HCT116 (cell line): ENCODE data around the gene PIP4K2A. TPM values are rescaled to one million over a fixed set of nuclear protein-coding genes. Genes with fewer than 3 reads are reported as not detected.

ENCODE experiments used
- ATAC-seq: fragments of 200-7000 bp; cut with Tn5 transposase; 2 replicates; pipeline ENCODE4 v1.9.1; 2020; ENCODE audit warnings: mild to moderate bottlenecking, moderate library complexity
- BruUV-seq: library from RNA; stranded (reverse); fragments of 400-500 nt; replicated peaks from 2 replicates; lab custom pipeline; 2021; lab: Mats Ljungman, UMichigan
- CTCF ChIA-PET: fragments of 300-600 bp; sonication (Branson Sonifier 250); formaldehyde crosslinking; loops from one replicate; lab custom pipeline; 2021; ENCODE audit warnings: antibody characterized with exemption; lab: Charles Lee
- POLR2A ChIA-PET: fragments of 300-600, 350-600 bp; sonication (Branson Sonifier 250); formaldehyde crosslinking; loops from one replicate; lab custom pipeline; 2021; ENCODE audit warnings: antibody characterized with exemption; lab: Charles Lee
- RAD21 ChIA-PET, 2 experiments: fragments of 300-600 bp; sonication (Branson Sonifier 250); formaldehyde crosslinking; loops; one replicate each; lab custom pipeline; 2023; ENCODE audit warnings: low total read pairs in 2 of 2; ENCODE audit not compliant: uncharacterized antibody in 2 of 2, unreplicated experiment in 2 of 2, low non-redundant PET in 1 of 2; lab: Charles Lee
- DNase-seq: peaks from one replicate; pipeline ENCODE4 v3.0.0-alpha.2; 2010; ENCODE audit warnings: low read depth, low spot score
- H2AFZ ChIP-seq: fragments of 200-600 bp; shearing (Covaris generic), sonication (generic); 2 replicates; pipeline ENCODE4 v1.6.1; 2017; ENCODE audit warnings: low read depth, mixed run types, mixed read lengths, antibody characterized with exemption, low read length; ENCODE audit not compliant: poor library complexity, severe bottlenecking
- H3K27ac ChIP-seq: 2 replicates; pipeline ENCODE4 v1.5.1; 2012; ENCODE audit warnings: low read depth, low read length
- H3K27me3 ChIP-seq: fragments of 200-600 bp; sonication (generic); 2 replicates; pipeline ENCODE4 v1.6.1; 2016; ENCODE audit warnings: mixed run types, low read length, mixed read lengths; ENCODE audit not compliant: insufficient read depth
- H3K36me3 ChIP-seq, 2 experiments: fragments of 200-500 bp in 1 of 2; fragments of 200-600 bp in 1 of 2; sonication (Bioruptor generic) in 1 of 2; sonication (generic) in 1 of 2; 2 replicates each; pipeline versions ENCODE4 v1.5.1 to v1.6.1; 2014 to 2016; ENCODE audit warnings: low read length in 2 of 2, inconsistent platforms in 1 of 2, mixed read lengths in 1 of 2, mixed run types in 1 of 2; ENCODE audit not compliant: insufficient read depth in 2 of 2, control insufficient read depth in 1 of 2
- H3K4me1 ChIP-seq, 2 experiments: fragments of 200-600 bp in 1 of 2; sonication (generic) in 1 of 2; 2 replicates each; pipeline versions ENCODE4 v1.5.1 to v1.6.1; 2012 to 2017; ENCODE audit warnings: low read length in 2 of 2, inconsistent platforms in 1 of 2, mild to moderate bottlenecking in 1 of 2, mixed read lengths in 1 of 2, mixed run types in 1 of 2, moderate library complexity in 1 of 2; ENCODE audit not compliant: insufficient read depth in 2 of 2, control insufficient read depth in 1 of 2
- H3K4me2 ChIP-seq: fragments of 200-600 bp; sonication (generic); 2 replicates; pipeline ENCODE4 v1.6.1; 2017; ENCODE audit warnings: mixed run types, low read length, mixed read lengths
- H3K4me3 ChIP-seq, 2 experiments: fragments of 200-600 bp in 1 of 2; sonication (generic) in 1 of 2; replicated peaks in 1 of 2; 2 replicates each; pipeline ENCODE4 v1.5.1; 2011 to 2016; ENCODE audit warnings: low read length in 2 of 2, control low read depth in 1 of 2, low read depth in 1 of 2, mild to moderate bottlenecking in 1 of 2, mixed read lengths in 1 of 2, mixed run types in 1 of 2
- H3K79me2 ChIP-seq: fragments of 200-600 bp; sonication (generic); 2 replicates; pipeline ENCODE4 v1.6.1; 2017; ENCODE audit warnings: mild to moderate bottlenecking, mixed run types, low read length, moderate library complexity, mixed read lengths; ENCODE audit not compliant: insufficient read depth
- H3K9ac ChIP-seq: fragments of 200-600 bp; sonication (generic); 2 replicates; pipeline ENCODE4 v1.6.1; 2016; ENCODE audit warnings: low read length, mixed read lengths
- H3K9me2 ChIP-seq: fragments of 200-600 bp; sonication (generic), shearing (Covaris generic); 2 replicates; pipeline ENCODE4 v1.6.1; 2017; ENCODE audit warnings: mixed run types, mild to moderate bottlenecking, moderate library complexity; ENCODE audit not compliant: insufficient read depth
- H3K9me3 ChIP-seq, 2 experiments: fragments of 200-500 bp in 1 of 2; fragments of 200-600 bp in 1 of 2; sonication (Bioruptor generic) in 1 of 2; sonication (generic) in 1 of 2; 2 replicates each; pipeline ENCODE4 v1.6.1; 2014 to 2017; ENCODE audit warnings: low read length in 2 of 2, mixed read lengths in 2 of 2, inconsistent platforms in 1 of 2, low read depth in 1 of 2, mild to moderate bottlenecking in 1 of 2, mixed run types in 1 of 2, moderate library complexity in 1 of 2; ENCODE audit not compliant: control insufficient read depth in 1 of 2, insufficient read depth in 1 of 2
- H4K20me1 ChIP-seq: fragments of 200-600 bp; sonication (generic), shearing (Covaris generic); 2 replicates; pipeline ENCODE4 v1.6.1; 2017; ENCODE audit warnings: mixed run types, mild to moderate bottlenecking, moderate library complexity; ENCODE audit not compliant: insufficient read depth
- CBX3 ChIP-seq: IDR thresholded peaks from 2 replicates; pipeline ENCODE4 v1.6.1; 2012; ENCODE audit warnings: low read depth
- EGR1 ChIP-seq: IDR thresholded peaks from 2 replicates; pipeline ENCODE4 v1.6.1; 2012; ENCODE audit warnings: low read depth
- FOSL1 ChIP-seq: IDR thresholded peaks from 2 replicates; pipeline ENCODE4 v1.6.1; 2012; ENCODE audit warnings: low read depth
- POLR2A ChIP-seq: IDR thresholded peaks from 2 replicates; pipeline ENCODE4 v1.7.0; 2011; ENCODE audit warnings: borderline replicate concordance; ENCODE audit not compliant: insufficient read depth, insufficient read length; ENCODE audit errors: extremely low read depth
- SRF ChIP-seq: IDR thresholded peaks from 2 replicates; pipeline ENCODE4 v1.6.1; 2012; ENCODE audit warnings: low read depth
- intact Hi-C: fragments of 100-400 bp; cut with micrococcal nuclease; formaldehyde crosslinking; loops from 2 replicates; pipeline ENCODE4 v1.10.0; 2022
- total RNA-seq: library from RNA; stranded (reverse); gene quantifications from one replicate; pipeline ENCODE4 v1.2.1, GENCODE V29; 2021; ENCODE audit not compliant: unreplicated experiment
- TF ChIP-seq, protein P1 (sequence below), 3 experiments: fragments of 200-600 bp in 1 of 3; sonication (generic) in 1 of 3; IDR thresholded peaks in 2 of 3; conservative IDR thresholded peaks in 1 of 3; 2 replicates each; pipeline ENCODE4 v1.5.1; 2012 to 2017; ENCODE audit warnings: low read depth in 2 of 3, low read length in 2 of 3, antibody characterized with exemption in 1 of 3, borderline replicate concordance in 1 of 3, control low read depth in 1 of 3, mild to moderate bottlenecking in 1 of 3, mixed read lengths in 1 of 3, mixed run types in 1 of 3, moderate library complexity in 1 of 3; ENCODE audit not compliant: insufficient read depth in 1 of 3
- TF ChIP-seq, protein P2 (sequence below): IDR thresholded peaks from 2 replicates; pipeline ENCODE4 v1.6.1; 2011; ENCODE audit warnings: mild to moderate bottlenecking, low read length, moderate library complexity; ENCODE audit not compliant: insufficient replicate concordance; ENCODE audit errors: extremely low read depth

Gene PIP4K2A
- total RNA-seq, 1 experiment from 2014 or later, result 41.9 TPM

DNA sequence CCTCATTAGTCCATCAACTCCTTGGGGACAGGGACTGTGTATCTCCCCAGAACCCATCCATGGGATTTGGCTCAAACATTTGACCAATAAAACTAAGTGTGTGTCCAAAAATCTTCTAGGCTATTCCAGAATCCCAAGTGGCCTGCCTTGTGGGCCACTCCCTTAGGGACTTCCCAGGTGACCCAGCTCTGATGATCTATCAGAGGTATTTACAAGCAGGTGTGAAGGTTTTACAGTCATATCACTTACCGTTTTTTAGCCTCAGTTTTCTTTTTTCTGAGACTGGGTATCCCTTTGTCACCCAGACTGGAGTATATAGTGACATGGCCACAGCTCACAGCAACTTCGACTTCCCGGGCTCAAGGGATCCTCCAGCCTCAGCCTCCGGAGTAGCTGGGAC, 64.4 kb downstream of the PIP4K2A start:
- CTCF ChIA-PET, result interaction anchor here (1.0 kb wide), 1 partner anchor 10 kb away, joined by 4 read pairs; no protein-coding TSS in a partner anchor
- Histone ChIP-seq H3K4me2 (no peak overlapping the region), H3K9me2 (no peaks in the 10 kb centered on the region), H3K36me3 (no peaks in the 10 kb centered on the region), H3K9me3 (no peaks in the 10 kb centered on the region), H3K27me3 (no peaks in the 10 kb centered on the region), H3K9ac (no peak overlapping the region), H3K27ac (no peak overlapping the region), H3K79me2 (peaks cover 100% of the 10 kb centered on the region), H2AFZ (no peak overlapping the region), H4K20me1 (no peaks in the 10 kb centered on the region), H3K4me3 (no peak overlapping the region), H3K4me1 (peaks cover 6 to 24% of the 10 kb centered on the region in 2 experiments; a peak in 2 of 4 replicates)
- no TSS peak for BruUV-seq
- RAD21 ChIA-PET, result no interaction called here
- DNase-seq (no peak), ATAC-seq (no peak)
- intact Hi-C loops, result no loop called here
- TF ChIP-seq, protein P1, sequence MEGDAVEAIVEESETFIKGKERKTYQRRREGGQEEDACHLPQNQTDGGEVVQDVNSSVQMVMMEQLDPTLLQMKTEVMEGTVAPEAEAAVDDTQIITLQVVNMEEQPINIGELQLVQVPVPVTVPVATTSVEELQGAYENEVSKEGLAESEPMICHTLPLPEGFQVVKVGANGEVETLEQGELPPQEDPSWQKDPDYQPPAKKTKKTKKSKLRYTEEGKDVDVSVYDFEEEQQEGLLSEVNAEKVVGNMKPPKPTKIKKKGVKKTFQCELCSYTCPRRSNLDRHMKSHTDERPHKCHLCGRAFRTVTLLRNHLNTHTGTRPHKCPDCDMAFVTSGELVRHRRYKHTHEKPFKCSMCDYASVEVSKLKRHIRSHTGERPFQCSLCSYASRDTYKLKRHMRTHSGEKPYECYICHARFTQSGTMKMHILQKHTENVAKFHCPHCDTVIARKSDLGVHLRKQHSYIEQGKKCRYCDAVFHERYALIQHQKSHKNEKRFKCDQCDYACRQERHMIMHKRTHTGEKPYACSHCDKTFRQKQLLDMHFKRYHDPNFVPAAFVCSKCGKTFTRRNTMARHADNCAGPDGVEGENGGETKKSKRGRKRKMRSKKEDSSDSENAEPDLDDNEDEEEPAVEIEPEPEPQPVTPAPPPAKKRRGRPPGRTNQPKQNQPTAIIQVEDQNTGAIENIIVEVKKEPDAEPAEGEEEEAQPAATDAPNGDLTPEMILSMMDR (IDR thresholded peaks at IDR 0.05 in 2 of 3, conservative IDR thresholded peaks at IDR 0.05 in 1 of 3; ENCODE audit: borderline replicate concordance in 1 of 3, insufficient read depth in 1 of 3, low read depth in 2 of 3, low read length in 2 of 3), result no peak
- TF ChIP-seq FOSL1 (no peak), CBX3 (no peak), SRF (no peak), POLR2A (no peak), EGR1 (no peak)
- TF ChIP-seq, protein P2, sequence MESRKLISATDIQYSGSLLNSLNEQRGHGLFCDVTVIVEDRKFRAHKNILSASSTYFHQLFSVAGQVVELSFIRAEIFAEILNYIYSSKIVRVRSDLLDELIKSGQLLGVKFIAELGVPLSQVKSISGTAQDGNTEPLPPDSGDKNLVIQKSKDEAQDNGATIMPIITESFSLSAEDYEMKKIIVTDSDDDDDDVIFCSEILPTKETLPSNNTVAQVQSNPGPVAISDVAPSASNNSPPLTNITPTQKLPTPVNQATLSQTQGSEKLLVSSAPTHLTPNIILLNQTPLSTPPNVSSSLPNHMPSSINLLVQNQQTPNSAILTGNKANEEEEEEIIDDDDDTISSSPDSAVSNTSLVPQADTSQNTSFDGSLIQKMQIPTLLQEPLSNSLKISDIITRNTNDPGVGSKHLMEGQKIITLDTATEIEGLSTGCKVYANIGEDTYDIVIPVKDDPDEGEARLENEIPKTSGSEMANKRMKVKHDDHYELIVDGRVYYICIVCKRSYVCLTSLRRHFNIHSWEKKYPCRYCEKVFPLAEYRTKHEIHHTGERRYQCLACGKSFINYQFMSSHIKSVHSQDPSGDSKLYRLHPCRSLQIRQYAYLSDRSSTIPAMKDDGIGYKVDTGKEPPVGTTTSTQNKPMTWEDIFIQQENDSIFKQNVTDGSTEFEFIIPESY, result no peak
- POLR2A ChIA-PET, result no interaction called here
